Activated T-helper 9 cell treated with anti-CD3 and anti-CD28 coated beads, Interleukin-2, amount 50 U/mL, for 16 hours (primary cell): Measurements from ENCODE around the gene RFNG.
"Not testable (repeated sequence)": the region's sequence is repeated elsewhere in the genome, so short reads cannot be mapped to it uniquely, and the experiment has no call there.

Source experiments
- DNase-seq: peaks from one replicate; pipeline ENCODE4 v3.0.0-alpha.2; 2020; ENCODE audit warnings: low read depth

Gene RFNG

DNA sequence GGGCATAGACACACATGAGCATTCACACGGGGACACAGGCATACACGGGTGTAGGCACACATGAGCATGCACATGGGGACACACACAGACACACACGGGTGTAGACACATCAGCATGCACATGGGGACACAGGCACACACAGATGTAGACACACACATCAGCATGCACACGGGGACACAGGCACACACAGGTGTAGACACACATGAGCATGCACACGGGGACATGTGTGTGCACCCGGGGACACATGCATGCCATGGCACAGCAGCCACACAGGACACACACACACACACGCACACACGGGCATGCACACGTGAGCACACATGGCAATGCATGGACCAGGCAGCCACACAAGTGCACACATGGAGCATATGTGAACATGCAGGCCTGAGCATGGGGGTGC lies 9.0 kb downstream of the RFNG start:
- DNase-seq: no peak

DNA sequence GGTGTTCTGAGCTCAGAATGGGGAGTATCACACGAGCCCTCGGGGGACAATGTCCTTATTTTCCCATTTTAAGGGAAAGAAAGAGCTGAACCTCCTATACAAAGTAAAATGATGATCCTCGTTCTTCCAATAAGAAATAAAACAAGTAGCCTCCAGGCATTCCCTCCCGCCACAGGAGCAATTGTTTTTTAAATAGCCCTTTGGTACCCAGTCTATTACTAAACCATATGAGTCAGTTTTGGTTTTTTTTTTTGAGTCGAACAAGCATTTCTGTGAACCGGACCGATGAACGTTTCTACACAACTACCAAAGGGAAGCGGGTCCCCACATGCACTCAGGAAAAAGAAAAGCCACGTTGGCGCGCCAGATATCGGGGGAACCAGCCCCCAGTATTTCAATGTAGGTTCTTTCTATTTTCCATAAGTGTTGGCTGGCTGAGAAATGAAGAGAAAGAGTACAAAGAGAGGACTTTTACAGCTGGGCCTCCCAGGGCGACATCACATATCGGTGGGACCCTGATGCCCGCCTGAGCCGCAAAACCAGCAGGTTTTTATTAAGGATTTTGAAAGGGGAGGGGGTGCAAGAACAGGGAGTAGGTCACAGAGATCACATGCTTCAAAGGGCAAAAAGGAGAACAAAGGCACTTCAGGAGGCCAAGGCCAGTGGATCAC lies 10.3 kb downstream of the RFNG start:
- DNase-seq: no peak

DNA sequence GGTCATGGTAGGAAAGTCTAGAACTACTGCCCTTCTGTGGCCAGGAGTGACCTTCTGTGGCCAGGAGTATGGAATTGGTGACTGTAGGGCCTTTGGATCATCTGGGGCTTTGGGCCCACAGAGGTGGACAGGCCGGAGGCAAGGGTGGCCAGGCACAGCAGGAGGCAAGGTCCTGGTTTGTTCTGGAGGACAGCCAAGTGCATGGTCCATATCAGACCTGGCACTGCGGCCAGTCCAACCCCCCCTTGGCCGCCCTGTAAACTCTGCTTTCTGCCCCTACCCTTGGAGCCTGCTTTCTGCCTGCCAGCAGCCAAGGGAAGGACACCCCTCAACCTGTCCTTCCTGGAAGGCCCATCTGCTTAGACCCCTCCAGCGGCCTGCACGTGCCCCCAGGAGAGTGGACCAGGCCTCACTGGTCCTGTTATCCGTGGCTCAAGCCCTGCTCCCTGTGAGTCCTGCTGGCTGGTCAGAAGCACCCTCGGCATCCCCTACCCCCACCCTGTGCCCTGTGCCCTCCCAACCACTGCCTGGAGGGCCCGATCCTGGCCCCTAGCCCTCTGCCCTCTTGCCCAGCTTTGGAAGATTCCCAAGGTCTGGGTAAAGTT lies 11.8 kb downstream of the RFNG start:
- no peak for DNase-seq

DNA sequence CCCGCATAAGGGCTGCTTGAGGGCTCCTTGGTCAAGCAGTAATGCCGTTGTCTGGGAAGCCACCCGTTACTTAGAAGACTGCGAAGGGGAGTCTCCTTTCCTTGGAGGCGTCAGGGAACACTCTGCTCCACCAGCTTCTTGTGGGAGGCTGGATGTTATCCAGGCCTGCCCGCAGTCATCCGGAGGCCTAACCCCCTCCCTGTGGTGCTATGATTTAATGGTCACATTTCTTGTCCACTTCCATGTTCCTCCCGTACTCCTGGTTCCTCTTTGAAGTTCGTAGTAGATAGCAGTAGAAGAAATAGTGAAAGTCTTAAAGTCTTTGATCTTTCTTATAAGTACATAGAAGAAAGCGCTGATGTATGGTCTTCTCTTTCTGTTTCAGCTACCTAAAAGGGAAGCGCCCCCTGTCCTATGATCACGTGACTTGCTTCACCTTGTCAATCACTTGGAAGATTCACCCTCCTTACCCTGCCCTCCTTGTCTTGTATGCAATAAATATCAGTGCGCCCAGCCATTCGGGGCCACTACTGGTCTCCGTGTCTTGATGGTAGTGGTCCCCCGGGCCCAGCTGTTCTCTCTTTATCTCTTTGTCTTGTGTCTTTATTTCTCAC lies 12.7 kb downstream of the RFNG start:
- DNase-seq: not testable (repeated sequence)

DNA sequence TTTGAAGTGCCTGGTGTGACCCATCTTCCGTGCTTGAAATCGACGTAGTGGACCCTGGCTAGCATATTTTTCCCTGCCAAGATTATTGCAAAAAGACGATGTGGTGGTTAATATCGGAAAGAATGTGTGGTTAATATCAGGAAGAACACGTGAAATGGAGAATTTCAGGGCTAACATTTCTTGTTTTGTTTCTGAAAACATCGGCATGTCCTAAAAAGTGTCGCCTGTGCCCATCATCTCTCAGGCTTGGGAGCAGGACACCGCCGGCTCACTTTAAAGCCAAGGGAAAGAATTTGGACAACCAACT lies 13.8 kb downstream of the RFNG start:
- no peak for DNase-seq

DNA sequence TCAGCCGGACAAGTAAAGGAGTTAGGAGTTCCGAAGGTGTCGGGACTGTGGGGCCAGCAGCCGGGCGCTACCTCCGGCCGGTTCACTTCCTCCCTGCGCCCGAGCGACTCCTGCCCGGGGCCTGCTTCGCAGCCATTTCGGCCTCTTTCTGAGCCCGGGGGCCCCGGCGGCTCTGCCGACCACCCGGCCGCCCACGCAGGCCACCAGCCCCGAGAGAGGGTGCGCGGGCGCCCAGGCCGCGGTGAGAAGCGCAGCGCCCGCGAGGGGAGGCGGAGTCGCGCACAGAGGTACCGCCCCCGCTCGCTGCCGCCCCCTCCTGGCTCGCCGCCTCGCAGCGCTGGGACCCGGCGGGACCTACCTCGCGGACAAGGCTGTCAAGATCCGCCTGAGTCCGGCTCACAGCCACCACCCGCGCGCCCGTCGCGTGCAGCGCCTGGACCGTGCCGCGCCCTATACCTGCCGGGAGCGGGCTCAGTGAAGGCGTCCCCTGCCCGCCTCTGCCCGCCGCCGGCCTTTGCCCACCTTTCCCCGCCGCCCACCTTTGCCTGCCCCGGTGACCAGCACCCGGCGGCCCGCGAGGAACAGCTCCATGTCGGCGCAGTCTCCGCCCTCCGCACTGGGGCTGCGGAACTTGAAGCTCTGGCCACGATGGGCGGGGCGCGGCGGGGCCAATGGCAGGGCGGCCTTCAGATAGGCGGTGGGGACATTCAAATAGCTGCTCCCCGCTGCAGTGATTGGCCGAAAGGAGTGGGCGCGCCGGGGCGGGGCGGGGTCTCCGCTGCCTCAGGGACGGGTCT lies 14.3 kb downstream of the RFNG start, which contains the start of gene DCXR:
Gene DCXR, minus strand, starts transcription at position 606 of the 797 bp plus-strand sequence. Its CDS starts 15 bp downstream, at position 591.
- DNase-seq: peak; percentile 92

DNA sequence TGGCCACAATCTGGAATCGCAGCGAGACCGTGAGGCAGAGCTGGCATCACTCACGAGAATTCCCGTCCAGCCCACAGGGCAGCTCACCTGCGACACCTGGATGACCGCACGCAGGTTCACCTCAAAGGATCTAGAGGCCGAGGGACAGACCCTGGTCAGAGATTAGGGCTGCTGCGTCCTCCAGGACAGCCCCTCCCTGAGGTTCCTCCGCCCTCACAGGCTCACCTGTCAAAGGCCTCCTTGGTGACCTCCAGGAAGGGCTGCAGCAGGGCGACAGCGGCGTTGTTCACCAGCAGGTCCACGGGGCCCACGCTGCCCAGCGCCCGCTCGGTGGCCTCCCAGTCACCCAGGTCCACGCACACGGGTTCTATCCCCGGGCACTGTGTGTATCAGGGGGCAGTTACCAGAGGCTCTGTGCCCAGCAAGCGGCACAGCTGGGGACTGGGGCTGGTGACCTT lies 14.9 kb downstream of the RFNG start:
- DNase-seq: no peak

DNA sequence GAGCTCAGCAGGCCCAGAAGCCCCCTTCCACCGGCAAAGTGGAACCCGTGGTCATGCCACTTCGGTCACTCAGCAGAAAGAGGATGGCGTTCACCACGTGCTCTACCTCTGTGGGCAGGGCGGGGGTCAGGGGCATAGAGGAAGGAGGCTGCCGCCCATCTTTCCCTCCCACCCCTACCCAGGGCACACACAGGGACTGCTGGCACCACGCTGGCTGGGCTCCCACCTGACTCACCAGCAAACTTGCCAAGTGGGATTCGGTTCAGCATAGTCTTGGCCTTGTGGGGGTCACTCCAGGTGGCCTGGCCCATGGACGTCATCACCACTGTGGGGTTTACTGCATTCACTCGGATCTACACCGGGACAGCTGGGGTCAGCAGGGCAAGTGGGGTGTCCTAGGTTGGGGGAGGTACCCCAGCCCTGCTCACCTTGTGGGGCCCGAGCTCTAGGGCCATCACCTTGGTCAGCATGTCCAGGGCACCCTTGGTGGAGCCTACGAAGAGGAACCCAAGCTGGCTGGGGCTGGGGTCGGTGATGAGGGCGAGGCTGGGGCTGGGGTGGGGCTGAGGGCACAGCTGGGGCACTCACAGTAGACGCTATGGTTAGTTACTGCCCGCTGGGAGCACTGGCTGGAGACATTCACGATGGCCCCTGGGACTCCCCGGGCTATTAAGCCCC lies 15.5 kb downstream of the RFNG start:
- DNase-seq: no peak

DNA sequence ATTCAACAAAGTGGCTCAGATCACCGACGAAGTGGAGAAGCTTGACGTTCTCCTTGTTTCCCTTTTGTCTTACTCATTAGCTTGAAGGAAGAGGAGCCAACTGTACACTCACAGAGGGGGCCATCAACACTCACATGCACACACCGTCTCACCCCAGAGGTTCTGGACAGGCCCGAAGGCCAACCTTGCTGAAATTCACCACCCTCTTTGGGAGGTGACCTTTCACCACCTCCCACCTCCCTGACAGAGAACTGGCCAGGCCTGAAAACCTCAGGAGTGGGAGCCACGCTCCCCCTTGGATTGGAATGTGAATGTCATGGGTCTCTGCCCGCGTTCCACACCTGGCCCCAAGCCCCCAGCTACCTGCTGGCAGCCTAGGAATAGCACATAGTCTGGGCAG lies 16.1 kb downstream of the RFNG start:
- DNase-seq: no peak

DNA sequence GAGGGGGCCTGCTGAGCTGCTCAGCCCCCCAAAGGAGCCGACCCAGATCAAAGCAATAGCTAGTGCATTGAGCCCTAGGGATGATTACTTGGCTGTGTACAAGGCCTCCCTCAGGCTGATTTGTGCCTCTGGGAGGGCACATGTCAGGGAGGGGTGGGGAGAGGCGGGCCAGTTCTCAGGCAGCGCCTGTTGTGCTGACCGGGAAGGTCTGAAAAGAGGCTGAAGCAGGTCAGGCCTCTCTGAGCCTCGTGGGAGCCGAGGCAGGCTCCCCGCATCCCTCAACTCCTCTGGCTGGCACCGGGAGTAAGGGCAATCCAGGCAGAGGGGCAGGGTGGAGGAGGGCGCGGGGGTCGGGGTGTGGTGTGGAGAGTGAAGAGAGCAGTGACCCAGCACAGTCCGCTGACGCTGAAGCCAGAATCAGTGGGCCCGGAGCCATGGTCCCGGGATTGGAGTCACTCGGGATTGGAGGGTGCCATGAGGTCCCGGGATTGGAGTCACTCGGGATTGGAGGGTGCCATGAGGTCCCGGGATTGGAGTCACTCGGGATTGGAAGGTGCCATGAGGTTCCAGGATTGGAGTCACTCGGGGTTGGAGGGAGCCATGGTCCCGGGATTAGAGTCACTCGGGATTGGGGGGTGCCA lies 17.1 kb downstream of the RFNG start:
- no peak for DNase-seq

DNA sequence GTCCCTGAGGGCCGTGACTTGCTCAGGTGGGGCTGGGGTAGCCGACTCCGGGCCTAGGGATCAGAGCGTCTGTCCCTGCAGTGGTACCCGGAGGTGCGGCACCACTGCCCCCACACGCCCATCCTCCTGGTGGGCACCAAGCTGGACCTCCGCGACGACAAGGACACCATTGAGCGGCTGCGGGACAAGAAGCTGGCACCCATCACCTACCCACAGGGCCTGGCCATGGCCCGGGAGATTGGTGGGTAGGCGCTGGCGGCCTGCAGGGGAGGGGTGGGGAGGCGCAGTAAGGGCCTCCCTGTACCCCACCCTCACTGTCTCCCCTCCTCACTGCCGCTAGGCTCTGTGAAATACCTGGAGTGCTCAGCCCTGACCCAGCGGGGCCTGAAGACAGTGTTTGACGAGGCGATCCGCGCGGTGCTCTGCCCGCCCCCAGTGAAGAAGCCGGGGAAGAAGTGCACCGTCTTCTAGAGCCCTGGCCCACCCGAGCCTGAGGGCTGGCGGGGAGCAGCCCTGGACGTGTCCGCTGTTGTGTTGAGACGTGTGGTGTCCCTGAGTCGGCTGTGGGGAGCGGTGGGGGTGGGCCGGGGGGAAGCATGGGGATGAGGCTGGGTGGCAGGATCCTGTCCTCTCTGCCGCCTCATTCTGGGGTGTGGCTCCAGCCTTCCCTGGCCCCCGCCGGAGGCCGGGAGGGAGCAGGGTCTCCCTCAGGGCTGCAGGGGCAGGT lies 18.1 kb downstream of the RFNG start:
- no peak for DNase-seq

DNA sequence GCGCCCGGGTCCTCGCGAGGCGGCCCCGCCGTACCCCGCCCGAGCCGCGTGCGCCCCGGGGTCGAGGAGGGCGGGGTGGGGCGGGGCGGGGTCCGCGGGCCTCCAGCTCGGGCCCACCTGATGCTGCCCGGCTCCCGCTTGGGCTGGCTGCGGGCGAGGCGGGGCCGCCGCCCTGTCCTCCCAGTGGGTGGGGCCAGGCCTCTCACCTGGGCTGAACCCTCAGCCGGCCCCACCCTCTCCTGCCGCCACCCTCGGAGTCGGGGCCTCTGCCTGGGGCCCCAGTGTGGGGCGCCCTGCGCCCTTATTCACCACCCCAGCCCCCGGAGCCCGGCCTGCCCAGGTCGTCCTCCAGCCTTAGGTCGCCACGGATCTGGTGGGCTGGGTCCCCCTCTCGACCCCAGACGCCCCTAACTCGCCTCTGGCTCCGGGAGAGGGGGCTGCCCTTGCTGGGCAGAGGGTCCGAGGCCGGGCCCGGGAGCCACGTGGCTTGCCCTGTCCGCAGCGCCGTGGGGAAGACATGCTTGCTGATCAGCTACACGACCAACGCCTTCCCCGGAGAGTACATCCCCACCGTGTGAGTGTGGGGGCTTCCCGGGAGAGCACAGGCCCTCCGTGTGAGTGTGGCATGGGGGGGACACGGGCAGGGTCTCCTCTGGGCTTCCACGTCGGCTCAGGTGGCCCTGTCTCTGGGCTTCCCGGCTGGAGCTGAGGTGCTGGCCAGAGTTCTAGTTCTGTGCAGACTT lies 19.6 kb downstream of the RFNG start:
- DNase-seq: peak; percentile 32

DNA sequence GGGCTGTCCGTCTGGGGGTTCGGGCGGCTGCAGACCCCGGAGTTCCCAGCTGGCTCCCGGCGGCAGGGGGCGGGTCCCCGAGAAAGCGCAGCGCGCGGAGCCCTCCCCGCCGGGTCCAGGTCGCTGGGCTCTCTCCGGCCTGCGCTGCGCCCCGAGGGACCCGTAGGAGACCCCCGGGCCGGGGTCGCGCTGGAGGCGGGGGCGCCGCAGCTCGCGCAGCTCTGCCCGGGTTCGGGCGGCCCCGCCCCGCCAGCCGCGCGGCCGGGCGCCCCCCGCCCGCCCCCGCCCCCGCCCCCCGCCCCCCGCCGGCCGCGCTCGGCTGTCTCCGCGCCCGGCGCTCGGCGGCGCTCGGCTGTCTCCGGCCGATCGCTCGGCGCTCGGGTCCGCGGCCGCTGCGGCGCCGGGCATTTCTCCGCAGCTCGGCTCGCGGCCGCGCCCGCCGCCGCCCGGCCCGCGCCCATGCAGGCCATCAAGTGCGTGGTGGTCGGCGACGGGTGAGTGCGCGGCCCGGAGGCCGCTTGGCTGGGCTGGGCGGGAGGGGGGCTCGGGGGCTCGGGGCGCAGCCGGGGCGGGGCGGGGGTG lies 20.2 kb downstream of the RFNG start, which contains the start of gene RAC3:
Gene RAC3, plus strand, starts transcription at position 376 of the 582 bp plus-strand sequence. Its CDS starts 84 bp downstream, at position 460.
- no peak for DNase-seq

DNA sequence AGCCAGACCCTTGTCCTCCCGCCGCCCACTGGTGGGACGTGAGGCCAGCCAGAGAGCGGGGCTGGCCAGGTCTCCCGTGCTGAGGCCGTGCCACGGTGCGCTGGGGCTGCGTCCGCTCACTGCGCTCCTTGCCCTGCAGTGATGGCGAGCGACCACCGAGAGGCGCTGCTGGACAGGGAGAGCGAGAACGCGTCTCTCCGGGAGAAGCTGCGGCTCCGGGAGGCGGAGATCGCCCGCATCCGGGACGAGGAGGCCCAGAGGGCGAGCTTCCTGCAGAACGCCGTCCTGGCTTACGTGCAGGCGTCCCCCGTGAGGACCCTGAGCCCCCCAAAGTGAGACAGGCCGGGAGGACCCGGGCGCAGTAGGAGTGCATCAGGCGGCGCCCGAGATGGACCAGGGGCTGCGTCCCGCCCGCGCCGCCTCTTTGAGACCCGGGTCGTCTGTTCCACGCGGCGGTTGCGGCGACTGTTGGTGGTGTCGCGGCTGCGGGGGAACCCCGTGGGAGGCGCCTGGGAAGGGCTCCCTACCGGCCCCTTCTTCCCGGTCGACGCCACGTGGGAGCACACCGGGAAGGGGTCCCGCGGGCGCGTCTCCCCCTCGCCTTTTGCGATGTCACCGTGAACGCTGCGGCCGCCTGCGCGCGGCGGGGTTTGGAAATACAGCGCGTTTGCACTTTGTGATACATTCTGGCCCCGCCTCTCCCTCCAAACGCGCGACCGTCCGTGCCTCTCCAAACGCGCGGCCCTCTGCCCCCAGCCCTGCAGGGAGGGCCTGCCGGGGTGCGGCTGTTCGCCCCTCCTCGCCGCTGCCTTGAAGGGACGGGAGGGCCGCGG lies 20.9 kb downstream of the RFNG start:
- peak; percentile 69 for DNase-seq

DNA sequence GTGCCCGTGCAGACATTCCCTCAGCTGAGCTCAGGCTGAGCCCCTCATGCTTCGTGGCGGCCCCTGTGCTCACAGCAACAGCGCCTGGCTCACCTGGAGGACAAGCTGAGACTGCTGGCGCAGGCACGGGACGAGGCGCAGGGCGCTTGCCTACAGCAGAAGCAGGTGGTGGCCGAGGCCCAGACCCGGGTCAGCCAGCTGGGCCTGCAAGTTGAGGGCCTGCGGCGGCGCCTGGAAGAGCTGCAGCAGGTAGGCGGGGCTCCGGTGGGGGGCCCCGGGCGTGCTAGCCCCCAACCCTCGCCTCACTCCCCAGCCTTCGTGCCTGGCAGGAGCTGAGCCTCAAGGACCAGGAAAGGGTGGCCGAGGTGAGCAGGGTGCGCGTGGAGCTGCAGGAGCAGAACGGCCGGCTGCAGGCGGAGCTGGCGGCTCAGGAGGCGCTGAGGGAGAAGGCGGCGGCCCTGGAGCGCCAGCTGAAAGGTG lies 21.6 kb downstream of the RFNG start:
- DNase-seq: no peak

DNA sequence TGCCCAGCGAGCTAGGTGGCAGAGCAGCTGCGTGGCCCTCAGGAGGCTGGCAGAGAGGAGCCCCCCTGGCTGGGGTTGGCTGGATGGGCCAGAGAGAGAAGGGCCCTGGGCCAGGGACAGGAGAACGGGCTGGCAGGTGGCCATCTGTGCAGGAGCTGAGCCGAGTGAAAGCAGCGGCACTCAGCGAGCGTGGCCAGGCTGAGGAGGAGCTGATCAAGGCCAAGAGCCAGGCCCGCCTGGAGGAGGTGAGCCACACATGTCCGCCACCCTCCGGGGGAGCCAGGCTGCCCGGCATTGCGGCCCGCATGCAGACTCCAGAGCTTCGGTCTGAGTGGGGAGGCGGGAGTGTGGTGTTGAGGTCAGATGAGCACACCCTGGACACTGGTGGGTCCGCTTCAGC lies 22.2 kb downstream of the RFNG start:
- DNase-seq: no peak

DNA sequence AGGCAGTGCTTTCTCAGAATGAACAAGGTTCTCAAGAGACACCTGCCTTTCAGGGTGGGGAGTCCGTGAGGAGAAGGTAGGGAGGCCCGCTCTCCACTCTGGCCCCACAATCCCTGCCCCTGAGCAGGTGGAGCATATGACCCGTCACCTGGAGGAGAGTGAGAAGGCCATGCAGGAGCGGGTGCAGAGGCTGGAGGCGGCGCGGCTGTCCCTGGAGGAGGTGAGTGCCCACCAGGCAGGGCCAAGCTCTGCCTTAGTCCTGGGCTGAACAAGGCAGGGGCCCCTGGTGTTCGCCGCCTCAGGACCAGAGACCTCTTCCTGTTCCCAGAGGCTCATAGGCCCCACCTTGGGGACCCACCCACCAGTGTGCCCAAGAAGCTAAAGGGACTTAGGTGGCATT lies 22.6 kb downstream of the RFNG start:
- no peak for DNase-seq

DNA sequence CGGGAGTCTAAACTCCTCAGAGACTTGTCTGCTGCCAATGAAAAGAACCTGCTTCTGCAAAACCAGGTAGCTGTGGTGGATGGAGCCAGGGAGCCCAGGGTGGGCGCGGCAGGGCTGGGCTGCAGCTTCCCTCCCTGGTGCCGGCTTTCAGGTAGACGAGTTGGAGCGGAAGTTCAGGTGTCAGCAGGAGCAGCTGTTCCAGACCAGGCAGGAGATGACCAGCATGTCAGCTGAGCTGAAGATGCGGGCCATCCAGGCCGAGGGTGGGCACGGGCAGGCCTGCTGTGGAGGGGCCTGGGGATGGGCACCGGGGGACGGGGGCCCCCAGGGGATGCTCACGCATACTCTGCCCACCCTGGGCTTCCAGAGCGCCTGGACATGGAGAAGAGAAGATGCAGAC lies 23.4 kb downstream of the RFNG start:
- DNase-seq: no peak
